Bronchial epithelial cell (primary cell): ENCODE data around the gene PHYHIPL. TPM values are rescaled to one million over a fixed set of nuclear protein-coding genes. Genes with fewer than 3 reads are reported as not detected.

Experiments
- DNase-seq: peaks from one replicate; pipeline ENCODE4 v3.0.0-alpha.2; 2010; ENCODE audit warnings: low read depth
- FAIRE-seq: peaks from 2 replicates; lab custom pipeline; 2011; peaks lifted over from hg19 to GRCh38; lab: Jason Lieb, UNC
- H3K27me3 ChIP-seq: 2 replicates; pipeline ENCODE4 v1.5.1; 2011; ENCODE audit warnings: low read length; ENCODE audit not compliant: control insufficient read depth, insufficient read depth
- H3K36me3 ChIP-seq: 2 replicates; pipeline ENCODE4 v1.5.1; 2011; ENCODE audit warnings: low read length; ENCODE audit not compliant: control insufficient read depth, insufficient read depth
- H3K4me3 ChIP-seq: 2 replicates; pipeline ENCODE4 v1.5.1; 2011; ENCODE audit warnings: mild to moderate bottlenecking, low read depth, low read length, control low read depth
- CTCF ChIP-seq: IDR thresholded peaks from 2 replicates; pipeline ENCODE4 v1.5.1; 2011; ENCODE audit warnings: mild to moderate bottlenecking, moderate library complexity, low read length, control low read depth, inconsistent platforms; ENCODE audit not compliant: insufficient read depth, severe bottlenecking
- total RNA-seq: library from RNA; depleted of rRNA; stranded (reverse); fragments of >200 nt; gene quantifications from 2 replicates; pipeline ENCODE4 v1.2.1, GENCODE V29; 2014

The PHYHIPL gene
- total RNA-seq, 1 donor from 2014 or later = not detected

GRCh38 chr10:59133841-59134593 is 42.4 kb upstream of the PHYHIPL start:
- FAIRE-seq = no peak
- Histone ChIP-seq H3K27me3 (no peaks in the 10 kb centered on the region), H3K4me3 (no peak overlapping the region), H3K36me3 (no peaks in the 10 kb centered on the region)
- no peak for DNase-seq
- TF ChIP-seq CTCF = no peak

- no peak for DNase-seq
- TF ChIP-seq CTCF = no peak
- H3K36me3 ChIP-seq = no peaks in the 10 kb centered on the region
- H3K27me3 ChIP-seq = no peaks in the 10 kb centered on the region
- no peak for FAIRE-seq
- no peak overlapping the region for H3K4me3 ChIP-seq
Observed at GRCh38 chr10:59134785-59135184, 41.7 kb upstream of the PHYHIPL start.

GRCh38 chr10:59135275-59135674 is 41.2 kb upstream of the PHYHIPL start:
- FAIRE-seq (no peak), DNase-seq (no peak)
- TF ChIP-seq CTCF = no peak
- no peak overlapping the region for H3K4me3 ChIP-seq
- H3K36me3 ChIP-seq = no peaks in the 10 kb centered on the region
- H3K27me3 ChIP-seq = no peaks in the 10 kb centered on the region

- FAIRE-seq = no peak
- no peaks in the 10 kb centered on the region for H3K36me3 ChIP-seq
- no peak for TF ChIP-seq CTCF
- no peaks in the 10 kb centered on the region for H3K27me3 ChIP-seq
- DNase-seq = no peak
- H3K4me3 ChIP-seq = no peak overlapping the region
Observed at GRCh38 chr10:59138052-59138451, 38.4 kb upstream of the PHYHIPL start.

- H3K36me3 ChIP-seq = no peaks in the 10 kb centered on the region
- FAIRE-seq (no peak), DNase-seq (no peak)
- no peak for TF ChIP-seq CTCF
- no peak overlapping the region for H3K4me3 ChIP-seq
- no peaks in the 10 kb centered on the region for H3K27me3 ChIP-seq
Observed at GRCh38 chr10:59143544-59143943, 32.9 kb upstream of the PHYHIPL start.

- FAIRE-seq (no peak), DNase-seq (no peak)
- H3K27me3 ChIP-seq = no peaks in the 10 kb centered on the region
- no peak for TF ChIP-seq CTCF
- H3K4me3 ChIP-seq = no peak overlapping the region
- H3K36me3 ChIP-seq = no peaks in the 10 kb centered on the region
Observed at GRCh38 chr10:59148701-59149100, 27.7 kb upstream of the PHYHIPL start.
